Gastroesophageal sphincter (tissue), 4 donors: Measurements from ENCODE around the gene CCNO. TPM values are rescaled to one million over a fixed set of nuclear protein-coding genes. Genes with fewer than 3 reads are reported as not detected.

Experiments used
- ATAC-seq: fragments of 150-250 bp; one replicate; pipeline ENCODE4 v1.9.1; 2016; ENCODE audit warnings: mild to moderate bottlenecking, moderate library complexity
- H3K27ac ChIP-seq, 4 donors: fragments of 200-600 bp; sonication (generic) in 3 of 4; 1 replicate in 3 of 4; 2 replicates in 1 of 4; pipeline ENCODE4 v1.5.1; 2016 to 2019
- H3K27me3 ChIP-seq: fragments of 200-600 bp; sonication (generic); one replicate; pipeline ENCODE4 v1.5.1; 2019
- H3K36me3 ChIP-seq, 2 donors: fragments of 200-600 bp; sonication (generic); one replicate each; pipeline ENCODE4 v1.5.1; 2019; ENCODE audit warnings: control low read depth in 1 of 2
- H3K4me1 ChIP-seq, 3 donors: fragments of 200-600 bp; sonication (generic); 1 replicate in 2 of 3; 2 replicates in 1 of 3; pipeline ENCODE4 v1.5.1; 2016 to 2019; ENCODE audit warnings: control low read depth in 2 of 3
- H3K4me3 ChIP-seq, 2 donors: fragments of 200-600 bp; sonication (generic); one replicate each; pipeline ENCODE4 v1.5.1; 2019; ENCODE audit warnings: mild to moderate bottlenecking in 1 of 2, moderate library complexity in 1 of 2
- H3K9me3 ChIP-seq, 3 donors: fragments of 200-600 bp; sonication (generic); one replicate each; pipeline ENCODE4 v1.5.1; 2017 to 2019; ENCODE audit warnings: control low read depth in 2 of 3
- CTCF ChIP-seq, 4 experiments: fragments of 200-600 bp in 2 of 4; fragments of 450-650 bp in 2 of 4; sonication (generic) in 1 of 4; IDR thresholded peaks; one replicate each; pipeline ENCODE4 v1.5.1; 2017 to 2019; ENCODE audit warnings: antibody characterized with exemption in 4 of 4, mild to moderate bottlenecking in 2 of 4, moderate library complexity in 2 of 4
- EP300 ChIP-seq: sonication (generic); formaldehyde crosslinking; IDR thresholded peaks from one replicate; pipeline ENCODE4 v1.6.1; 2017; ENCODE audit warnings: antibody characterized with exemption, mild to moderate bottlenecking
- POLR2A ChIP-seq, 2 donors: fragments of 450-650 bp; IDR thresholded peaks; one replicate each; pipeline ENCODE4 v1.6.1; 2017; ENCODE audit warnings: antibody characterized with exemption in 2 of 2, mild to moderate bottlenecking in 2 of 2, moderate library complexity in 1 of 2
- POLR2AphosphoS5 ChIP-seq: sonication (generic); formaldehyde crosslinking; IDR thresholded peaks from one replicate; pipeline ENCODE4 v1.6.1; 2017; ENCODE audit warnings: antibody characterized with exemption
- WGBS, 2 donors: methylation state at CpG; one replicate each; pipeline ENCODE4 v1.1.5; 2018; ENCODE audit warnings: low coverage in 1 of 2; 5-methylcytosine and 5-hydroxymethylcytosine counted together
- total RNA-seq, 4 donors: library from RNA; depleted of rRNA; stranded (reverse); fragments of >200 nt; gene quantifications; one replicate each; pipeline ENCODE4 v1.1.0, GENCODE V29; 2016

The CCNO gene
- total RNA-seq, 4 donors from 2014 or later: not detected

GRCh38 chr5:55250064-55250463, 16.7 kb upstream of the CCNO start:
- no peak for ATAC-seq
- H3K27ac ChIP-seq: no peak overlapping the region
- no peaks in the 10 kb centered on the region for H3K27me3 ChIP-seq
- H3K4me1 ChIP-seq: no peaks in the 10 kb centered on the region
- TF ChIP-seq CTCF (IDR thresholded peaks at IDR 0.05): no peak
- peaks cover 0 to 22% (median 0%) of the 10 kb centered on the region in 3 donors for H3K9me3 ChIP-seq
- H3K36me3 ChIP-seq: peaks cover 0 to 16% of the 10 kb centered on the region in 2 donors
- WGBS, 2 donors: 78 to 82% methylated on average over 1 of the region's 1 CpG
- H3K4me3 ChIP-seq: no peak overlapping the region

- WGBS, 2 donors: 41 to 44% methylated on average over 4 of the region's 4 CpGs
- H3K27ac ChIP-seq: no peak overlapping the region
- TF ChIP-seq CTCF (IDR thresholded peaks at IDR 0.05) (no peak), EP300 (no peak), POLR2A (IDR thresholded peaks at IDR 0.05) (no peak), POLR2AphosphoS5 (no peak)
- H3K36me3 ChIP-seq: no peaks in the 10 kb centered on the region
- H3K4me1 ChIP-seq: no peaks in the 10 kb centered on the region
- ATAC-seq: no peak
- H3K27me3 ChIP-seq: peaks cover 57% of the 10 kb centered on the region
- no peaks in the 10 kb centered on the region for H3K9me3 ChIP-seq
- no peak overlapping the region for H3K4me3 ChIP-seq
Measured at GRCh38 chr5:55241746-55242145, 8.3 kb upstream of the CCNO start.

- TF ChIP-seq POLR2AphosphoS5 (no peak), EP300 (no peak), POLR2A (IDR thresholded peaks at IDR 0.05) (no peak), CTCF (IDR thresholded peaks at IDR 0.05) (no peak)
- Histone ChIP-seq H3K36me3 (no peaks in the 10 kb centered on the region), H3K4me1 (peaks cover 0 to 30% (median 25%) of the 10 kb centered on the region in 3 donors), H3K9me3 (no peaks in the 10 kb centered on the region), H3K27ac (no peak overlapping the region), H3K4me3 (no peak overlapping the region), H3K27me3 (peaks cover 88% of the 10 kb centered on the region)
- no peak for ATAC-seq
- 78 to 80% methylated on average over 1 to 10 of the region's 10 CpGs for WGBS, 2 donors
Measured at GRCh38 chr5:55236800-55237199, 3.4 kb upstream of the CCNO start.

- no peaks in the 10 kb centered on the region for H3K36me3 ChIP-seq
- 23% methylated on average over 11 of the region's 31 CpGs; no CpG with 5 or more reads in 1 of the 2 donors for WGBS, 2 donors
- no peak overlapping the region for H3K27ac ChIP-seq
- peaks cover 0 to 41% (median 35%) of the 10 kb centered on the region in 3 donors for H3K4me1 ChIP-seq
- H3K4me3 ChIP-seq: peak overlapping the region; percentile 26 to 59
- TF ChIP-seq POLR2AphosphoS5 (no peak), POLR2A (IDR thresholded peaks at IDR 0.05) (no peak), EP300 (no peak), CTCF (IDR thresholded peaks at IDR 0.05) (no peak)
- no peaks in the 10 kb centered on the region for H3K9me3 ChIP-seq
- peaks cover 98% of the 10 kb centered on the region for H3K27me3 ChIP-seq
- no peak for ATAC-seq
Measured at GRCh38 chr5:55234121-55234700, 803 bp upstream of the CCNO start.

- Histone ChIP-seq H3K4me3 (peak overlapping the region; percentile 26 to 59), H3K36me3 (no peaks in the 10 kb centered on the region), H3K27ac (no peak overlapping the region), H3K4me1 (peaks cover 0 to 47% (median 38%) of the 10 kb centered on the region in 3 donors), H3K9me3 (no peaks in the 10 kb centered on the region), H3K27me3 (peaks cover 100% of the 10 kb centered on the region)
- peak; percentile 11 for ATAC-seq
- WGBS, 2 donors: 0 to 2% methylated on average over 3 to 30 of the region's 45 CpGs
- TF ChIP-seq POLR2AphosphoS5 (peak; percentile 1), CTCF (IDR thresholded peaks at IDR 0.05) (no peak), EP300 (no peak), POLR2A (IDR thresholded peaks at IDR 0.05) (no peak)
Measured at GRCh38 chr5:55232271-55232984, 980 bp downstream of the CCNO start.
